Vagina (tissue), 2 donors: ENCODE data around the gene SFI1. TPM values are rescaled to one million over a fixed set of nuclear protein-coding genes. Genes with fewer than 3 reads are reported as not detected.

Source experiments
- DNase-seq, 2 donors: peaks; one replicate each; pipeline ENCODE4 v3.0.0-alpha.2; 2017; ENCODE audit errors: extremely low spot score in 2 of 2
- H3K27ac ChIP-seq: fragments of 200-600 bp; sonication (generic); one replicate; pipeline ENCODE4 v1.5.1; 2019
- H3K27me3 ChIP-seq: fragments of 200-600 bp; sonication (generic); one replicate; pipeline ENCODE4 v1.5.1; 2019
- H3K36me3 ChIP-seq, 2 donors: fragments of 200-600 bp; sonication (generic); one replicate each; pipeline ENCODE4 v1.5.1; 2017 to 2019
- H3K4me1 ChIP-seq: fragments of 200-600 bp; sonication (generic); one replicate; pipeline ENCODE4 v1.5.1; 2019
- H3K4me3 ChIP-seq, 2 donors: fragments of 200-600 bp; sonication (generic); 1 replicate in 1 of 2; 2 replicates in 1 of 2; pipeline ENCODE4 v1.5.1; 2016 to 2019
- H3K9me3 ChIP-seq: fragments of 200-600 bp; sonication (generic); one replicate; pipeline ENCODE4 v1.5.1; 2019
- CTCF ChIP-seq, 3 experiments: fragments of 450-650 bp in 2 of 3; fragments of 200-600 bp in 1 of 3; sonication (generic) in 1 of 3; IDR thresholded peaks; one replicate each; pipeline ENCODE4 v1.5.1; 2017 to 2019; ENCODE audit warnings: antibody characterized with exemption in 3 of 3, mild to moderate bottlenecking in 2 of 3, moderate library complexity in 2 of 3
- POLR2A ChIP-seq, 2 donors: fragments of 450-650 bp; IDR thresholded peaks; one replicate each; pipeline ENCODE4 v1.6.1; 2017; ENCODE audit warnings: antibody characterized with exemption in 2 of 2, mild to moderate bottlenecking in 2 of 2, moderate library complexity in 2 of 2
- POLR2AphosphoS5 ChIP-seq, 2 donors: sonication (generic); formaldehyde crosslinking; IDR thresholded peaks; one replicate each; pipeline ENCODE4 v1.9.0; 2017; ENCODE audit warnings: antibody characterized with exemption in 2 of 2, mild to moderate bottlenecking in 2 of 2, low read depth in 1 of 2; ENCODE audit not compliant: insufficient read depth in 1 of 2
- intact Hi-C: fragments of 100-400 bp; cut with DNase I; formaldehyde crosslinking; loops from one replicate; pipeline ENCODE4 v1.15.1; 2023
- total RNA-seq: library from RNA; depleted of rRNA; stranded (reverse); fragments of >200 nt; gene quantifications from one replicate; pipeline ENCODE4 v1.2.3, GENCODE V29; 2016

The SFI1 gene
- total RNA-seq, 1 donor from 2014 or later: 33.6 TPM

- TF ChIP-seq CTCF (IDR thresholded peaks at IDR 0.05) (no peak), POLR2A (IDR thresholded peaks at IDR 0.05) (no peak), POLR2AphosphoS5 (IDR thresholded peaks at IDR 0.05; ENCODE audit: insufficient read depth in 1 of 2, low read depth in 1 of 2) (no peak)
- Histone ChIP-seq H3K4me1 (no peaks in the 10 kb centered on the region), H3K27me3 (no peaks in the 10 kb centered on the region), H3K27ac (no peak overlapping the region), H3K4me3 (no peak overlapping the region), H3K36me3 (peaks cover 0 to 37% of the 10 kb centered on the region in 2 donors), H3K9me3 (no peaks in the 10 kb centered on the region)
- no peak for DNase-seq
- intact Hi-C loops: loop anchor here (10.0 kb wide), 1 partner anchor 1623 kb away; no protein-coding TSS in a partner anchor
Measured at GRCh38 chr22:31647523-31648320, 151.4 kb downstream of the SFI1 start.

- Histone ChIP-seq H3K27me3 (no peaks in the 10 kb centered on the region), H3K27ac (no peak overlapping the region), H3K36me3 (peaks cover 0 to 24% of the 10 kb centered on the region in 2 donors), H3K9me3 (no peaks in the 10 kb centered on the region), H3K4me1 (no peaks in the 10 kb centered on the region), H3K4me3 (no peak overlapping the region)
- intact Hi-C loops: no loop called here
- no peak for DNase-seq
- TF ChIP-seq POLR2AphosphoS5 (IDR thresholded peaks at IDR 0.05; ENCODE audit: insufficient read depth in 1 of 2, low read depth in 1 of 2) (no peak), CTCF (IDR thresholded peaks at IDR 0.05) (no peak), POLR2A (IDR thresholded peaks at IDR 0.05) (no peak)
Measured at GRCh38 chr22:31650391-31650790, 154.1 kb downstream of the SFI1 start.

GRCh38 chr22:31651664-31652063 is 155.3 kb downstream of the SFI1 start:
- Histone ChIP-seq H3K9me3 (no peaks in the 10 kb centered on the region), H3K27ac (no peak overlapping the region), H3K4me3 (no peak overlapping the region), H3K4me1 (no peaks in the 10 kb centered on the region), H3K27me3 (no peaks in the 10 kb centered on the region), H3K36me3 (peaks cover 0 to 24% of the 10 kb centered on the region in 2 donors)
- no peak for TF ChIP-seq POLR2A (IDR thresholded peaks at IDR 0.05)
- no peak for TF ChIP-seq CTCF (IDR thresholded peaks at IDR 0.05)
- no peak for TF ChIP-seq POLR2AphosphoS5 (IDR thresholded peaks at IDR 0.05; ENCODE audit: insufficient read depth in 1 of 2, low read depth in 1 of 2)
- no peak for DNase-seq
- intact Hi-C loops: no loop called here

- intact Hi-C loops: no loop called here
- TF ChIP-seq POLR2A (IDR thresholded peaks at IDR 0.05): no peak
- TF ChIP-seq CTCF (IDR thresholded peaks at IDR 0.05): no peak
- no peak for TF ChIP-seq POLR2AphosphoS5 (IDR thresholded peaks at IDR 0.05; ENCODE audit: insufficient read depth in 1 of 2, low read depth in 1 of 2)
- H3K9me3 ChIP-seq: no peaks in the 10 kb centered on the region
- no peak for DNase-seq
- no peak overlapping the region for H3K27ac ChIP-seq
- H3K4me1 ChIP-seq: no peaks in the 10 kb centered on the region
- H3K27me3 ChIP-seq: no peaks in the 10 kb centered on the region
- H3K36me3 ChIP-seq: peaks cover 0 to 22% of the 10 kb centered on the region in 2 donors
- H3K4me3 ChIP-seq: no peak overlapping the region
Measured at GRCh38 chr22:31652088-31652487, 155.8 kb downstream of the SFI1 start.
